Measurements from ENCODE around the gene NUBP1.

The NUBP1 gene

DNA sequence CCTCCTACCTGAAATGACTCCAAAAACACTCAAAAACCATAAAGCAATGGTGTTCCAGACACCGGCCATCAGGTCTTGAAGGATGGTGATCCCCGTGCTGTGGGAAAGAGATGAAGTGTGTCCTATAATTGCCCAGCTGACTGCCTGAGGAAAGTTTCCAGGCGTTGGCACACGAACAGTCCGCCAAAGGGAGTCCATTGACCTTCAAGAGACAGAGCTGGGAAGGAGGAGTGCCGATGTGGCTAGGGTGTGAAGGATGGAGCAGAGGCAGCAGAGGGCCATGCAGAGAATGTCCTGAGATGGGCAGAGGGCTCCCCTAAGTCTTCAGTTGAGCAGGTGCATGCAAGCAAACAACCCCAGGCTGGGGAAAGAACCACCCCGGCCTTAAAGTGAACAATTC is 11.9 kb upstream of the NUBP1 start:
- H3K79me2 ChIP-seq (ENCODE audit: insufficient read depth, low read depth), result no peaks in the 10 kb centered on the region
- no peak overlapping the region for H3K4me2 ChIP-seq
- no peak overlapping the region for H2AFZ ChIP-seq (ENCODE audit: low read depth)
- H3K4me3 ChIP-seq (IDR thresholded peaks at IDR 0.05; ENCODE audit: insufficient read depth, low read depth, low read length), result no peak overlapping the region
- H3K4me1 ChIP-seq (ENCODE audit: low read depth, poor library complexity, severe bottlenecking), result peaks cover 37% of the 10 kb centered on the region
- H3K36me3 ChIP-seq (ENCODE audit: insufficient read depth), result no peaks in the 10 kb centered on the region
- no peak for TF ChIP-seq CTCF (conservative IDR thresholded peaks at IDR 0.05; ENCODE audit: low read depth, low read length)
- H4K20me1 ChIP-seq (ENCODE audit: insufficient read depth), result no peaks in the 10 kb centered on the region
- peaks cover 8% of the 10 kb centered on the region; the same call in 1 of the 2 replicates for H3K27me3 ChIP-seq (ENCODE audit: insufficient read depth, low read depth)
- no peak overlapping the region for H3K9ac ChIP-seq
- no peak overlapping the region for H3K27ac ChIP-seq

- no peaks in the 10 kb centered on the region for H3K36me3 ChIP-seq (ENCODE audit: insufficient read depth)
- H3K27me3 ChIP-seq (ENCODE audit: insufficient read depth, low read depth), result no peaks in the 10 kb centered on the region
- H4K20me1 ChIP-seq (ENCODE audit: insufficient read depth), result no peaks in the 10 kb centered on the region
- peak; percentile 99 for TF ChIP-seq CTCF (conservative IDR thresholded peaks at IDR 0.05; ENCODE audit: low read depth, low read length)
- no peaks in the 10 kb centered on the region for H3K79me2 ChIP-seq (ENCODE audit: insufficient read depth, low read depth)
- peak overlapping the region; percentile 54; the same call in 1 of the 2 replicates for H3K27ac ChIP-seq
- peak overlapping the region; percentile 22 for H3K4me2 ChIP-seq
- no peak overlapping the region for H3K4me3 ChIP-seq (IDR thresholded peaks at IDR 0.05; ENCODE audit: insufficient read depth, low read depth, low read length)
- H3K9ac ChIP-seq, result no peak overlapping the region
- peak overlapping the region; percentile 57; the same call in 1 of the 2 replicates for H2AFZ ChIP-seq (ENCODE audit: low read depth)
- H3K4me1 ChIP-seq (ENCODE audit: low read depth, poor library complexity, severe bottlenecking), result peaks cover 52% of the 10 kb centered on the region
Observed at GRCh38 chr16:10737068-10737625, 6.5 kb upstream of the NUBP1 start.

DNA sequence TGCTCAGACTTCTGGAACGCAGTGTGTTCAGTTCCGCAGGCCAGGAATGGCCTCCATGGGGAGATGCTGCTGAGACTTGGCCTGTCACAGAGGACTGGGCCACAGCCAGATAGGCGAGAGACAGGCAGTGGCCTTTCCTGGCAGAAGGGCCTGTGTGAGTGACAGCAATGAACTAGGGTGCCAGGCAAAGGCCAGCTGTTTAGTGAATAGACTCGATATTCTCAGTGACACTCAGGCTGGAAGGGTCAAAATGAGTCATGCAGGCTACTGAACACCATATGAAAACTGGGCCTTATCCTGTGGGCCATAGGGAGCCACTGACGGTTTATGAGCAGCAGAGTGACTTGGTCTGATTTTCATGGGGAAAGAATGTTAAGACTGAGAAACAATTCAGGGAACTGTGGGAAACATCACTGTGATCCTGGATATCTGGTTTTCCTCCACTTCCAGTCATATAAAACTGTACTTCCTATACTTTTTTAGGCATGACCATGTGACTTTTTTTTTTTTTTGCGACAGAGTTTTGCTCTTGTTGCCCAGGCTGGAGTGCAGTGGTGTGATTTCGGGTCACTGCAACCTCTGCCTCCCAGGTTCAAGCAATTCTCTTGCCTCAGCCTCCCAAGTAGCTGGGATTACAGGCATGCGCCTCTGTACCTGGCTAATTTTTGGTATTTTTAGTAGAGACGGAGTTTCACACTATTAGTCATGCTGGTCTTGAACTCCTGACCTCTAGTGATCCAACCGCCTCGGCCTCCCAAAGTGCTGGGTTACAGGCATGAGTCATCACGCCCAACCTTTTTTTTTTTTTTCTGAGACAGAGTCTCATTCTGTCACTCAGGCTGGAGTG is 5.2 kb upstream of the NUBP1 start:
- no peak for TF ChIP-seq CTCF (conservative IDR thresholded peaks at IDR 0.05; ENCODE audit: low read depth, low read length)
- no peaks in the 10 kb centered on the region for H3K27me3 ChIP-seq (ENCODE audit: insufficient read depth, low read depth)
- peak overlapping the region; percentile 22 for H3K4me2 ChIP-seq
- no peaks in the 10 kb centered on the region for H3K36me3 ChIP-seq (ENCODE audit: insufficient read depth)
- no peaks in the 10 kb centered on the region for H3K79me2 ChIP-seq (ENCODE audit: insufficient read depth, low read depth)
- no peaks in the 10 kb centered on the region for H4K20me1 ChIP-seq (ENCODE audit: insufficient read depth)
- peak overlapping the region; percentile 54 for H3K27ac ChIP-seq
- no peak overlapping the region for H3K9ac ChIP-seq
- H2AFZ ChIP-seq (ENCODE audit: low read depth), result no peak overlapping the region; the same call in 1 of the 2 replicates
- H3K4me3 ChIP-seq (IDR thresholded peaks at IDR 0.05; ENCODE audit: insufficient read depth, low read depth, low read length), result no peak overlapping the region
- H3K4me1 ChIP-seq (ENCODE audit: low read depth, poor library complexity, severe bottlenecking), result peaks cover 61% of the 10 kb centered on the region

GRCh38 chr16:10740000-10740844 is 3.4 kb upstream of the NUBP1 start:
- Histone ChIP-seq H4K20me1 (ENCODE audit: insufficient read depth) (no peaks in the 10 kb centered on the region), H3K4me1 (ENCODE audit: low read depth, poor library complexity, severe bottlenecking) (peaks cover 70% of the 10 kb centered on the region), H3K4me3 (IDR thresholded peaks at IDR 0.05; ENCODE audit: insufficient read depth, low read depth, low read length) (no peak overlapping the region), H3K79me2 (ENCODE audit: insufficient read depth, low read depth) (no peaks in the 10 kb centered on the region), H3K27ac (no peak overlapping the region), H2AFZ (ENCODE audit: low read depth) (no peak overlapping the region), H3K36me3 (ENCODE audit: insufficient read depth) (no peaks in the 10 kb centered on the region), H3K4me2 (no peak overlapping the region), H3K27me3 (ENCODE audit: insufficient read depth, low read depth) (no peaks in the 10 kb centered on the region), H3K9ac (no peak overlapping the region)
- no peak for TF ChIP-seq CTCF (conservative IDR thresholded peaks at IDR 0.05; ENCODE audit: low read depth, low read length)
